ENCODE data around the gene VMP1. TPM values are rescaled to one million over a fixed set of nuclear protein-coding genes. Genes with fewer than 3 reads are reported as not detected.

Gene VMP1
- total and polyA plus RNA-seq, 4 donors = 92.5 to 249 (median 157) TPM

- H3K9ac ChIP-seq (ENCODE audit: insufficient read depth in 1 of 2, low read length in 2 of 2) = no peak overlapping the region
- H3K9me3 ChIP-seq (ENCODE audit: control insufficient read depth in 4 of 4, insufficient read depth in 3 of 4, low read length in 3 of 4) = peaks cover 0 to 2% (median 0%) of the 10 kb centered on the region in 4 donors
- no peak overlapping the region for H3K27ac ChIP-seq (ENCODE audit: low read depth in 1 of 2, low read length in 1 of 2)
- H3K27me3 ChIP-seq (ENCODE audit: control insufficient read depth in 3 of 3, insufficient read depth in 3 of 3, low read length in 2 of 3) = no peaks in the 10 kb centered on the region
- no peak for TF ChIP-seq CTCF (IDR thresholded peaks at IDR 0.05; ENCODE audit: control extremely low read depth, extremely low read depth)
- DNase-seq = no peak
- no peak overlapping the region for H3K4me3 ChIP-seq
- WGBS, 2 donors = 92 to 99% methylated on average over 2 of the region's 2 CpGs
- peaks cover 0 to 1% (median 0%) of the 10 kb centered on the region in 5 donors for H3K4me1 ChIP-seq (ENCODE audit: control insufficient read depth in 5 of 5, insufficient read depth in 5 of 5, low read length in 5 of 5)
- ATAC-seq (ENCODE audit: insufficient read depth, low FRiP score) = no peak
- H3K36me3 ChIP-seq (ENCODE audit: control insufficient read depth in 4 of 4, insufficient read depth in 4 of 4, low read length in 4 of 4) = peaks cover 3 to 27% (median 7%) of the 10 kb centered on the region in 4 donors
Observed at GRCh38 chr17:59775786-59776350, 68.4 kb downstream of the VMP1 start.

- WGBS, 2 donors = 98% methylated on average over 1 of the region's 1 CpG
- Histone ChIP-seq H3K4me3 (no peak overlapping the region), H3K27me3 (ENCODE audit: control insufficient read depth in 3 of 3, insufficient read depth in 3 of 3, low read length in 2 of 3) (no peaks in the 10 kb centered on the region), H3K36me3 (ENCODE audit: control insufficient read depth in 4 of 4, insufficient read depth in 4 of 4, low read length in 4 of 4) (peaks cover 3 to 27% (median 7%) of the 10 kb centered on the region in 4 donors), H3K9ac (ENCODE audit: insufficient read depth in 1 of 2, low read length in 2 of 2) (no peak overlapping the region), H3K4me1 (ENCODE audit: control insufficient read depth in 5 of 5, insufficient read depth in 5 of 5, low read length in 5 of 5) (peaks cover 0 to 1% (median 0%) of the 10 kb centered on the region in 5 donors), H3K9me3 (ENCODE audit: control insufficient read depth in 4 of 4, insufficient read depth in 3 of 4, low read length in 3 of 4) (peaks cover 0 to 2% (median 0%) of the 10 kb centered on the region in 4 donors), H3K27ac (ENCODE audit: low read depth in 1 of 2, low read length in 1 of 2) (no peak overlapping the region)
- DNase-seq = no peak
- no peak for TF ChIP-seq CTCF (IDR thresholded peaks at IDR 0.05; ENCODE audit: control extremely low read depth, extremely low read depth)
- no peak for ATAC-seq (ENCODE audit: insufficient read depth, low FRiP score)
Observed at GRCh38 chr17:59776577-59776976, 69.1 kb downstream of the VMP1 start.

GRCh38 chr17:59777033-59777432 is 69.6 kb downstream of the VMP1 start:
- 84 to 94% methylated on average over 3 of the region's 3 CpGs for WGBS, 2 donors
- Histone ChIP-seq H3K27ac (ENCODE audit: low read depth in 1 of 2, low read length in 1 of 2) (no peak overlapping the region), H3K9ac (ENCODE audit: insufficient read depth in 1 of 2, low read length in 2 of 2) (no peak overlapping the region), H3K4me3 (no peak overlapping the region), H3K9me3 (ENCODE audit: control insufficient read depth in 4 of 4, insufficient read depth in 3 of 4, low read length in 3 of 4) (peaks cover 0 to 2% (median 0%) of the 10 kb centered on the region in 4 donors), H3K36me3 (ENCODE audit: control insufficient read depth in 4 of 4, insufficient read depth in 4 of 4, low read length in 4 of 4) (peaks cover 3 to 27% (median 7%) of the 10 kb centered on the region in 4 donors), H3K4me1 (ENCODE audit: control insufficient read depth in 5 of 5, insufficient read depth in 5 of 5, low read length in 5 of 5) (peaks cover 0 to 1% (median 0%) of the 10 kb centered on the region in 5 donors), H3K27me3 (ENCODE audit: control insufficient read depth in 3 of 3, insufficient read depth in 3 of 3, low read length in 2 of 3) (no peaks in the 10 kb centered on the region)
- DNase-seq (no peak), ATAC-seq (ENCODE audit: insufficient read depth, low FRiP score) (no peak)
- TF ChIP-seq CTCF (IDR thresholded peaks at IDR 0.05; ENCODE audit: control extremely low read depth, extremely low read depth) = no peak

- H3K4me1 ChIP-seq (ENCODE audit: control insufficient read depth in 5 of 5, insufficient read depth in 5 of 5, low read length in 5 of 5) = peaks cover 0 to 11% (median 5%) of the 10 kb centered on the region in 5 donors
- H3K27ac ChIP-seq (ENCODE audit: low read depth in 1 of 2, low read length in 1 of 2) = no peak overlapping the region
- DNase-seq (no peak), ATAC-seq (ENCODE audit: insufficient read depth, low FRiP score) (no peak)
- peaks cover 3 to 26% (median 7%) of the 10 kb centered on the region in 4 donors for H3K36me3 ChIP-seq (ENCODE audit: control insufficient read depth in 4 of 4, insufficient read depth in 4 of 4, low read length in 4 of 4)
- no peak for TF ChIP-seq CTCF (IDR thresholded peaks at IDR 0.05; ENCODE audit: control extremely low read depth, extremely low read depth)
- 90 to 95% methylated on average over 4 of the region's 4 CpGs for WGBS, 2 donors
- peaks cover 0 to 2% (median 0%) of the 10 kb centered on the region in 4 donors for H3K9me3 ChIP-seq (ENCODE audit: control insufficient read depth in 4 of 4, insufficient read depth in 3 of 4, low read length in 3 of 4)
- H3K27me3 ChIP-seq (ENCODE audit: control insufficient read depth in 3 of 3, insufficient read depth in 3 of 3, low read length in 2 of 3) = no peaks in the 10 kb centered on the region
- no peak overlapping the region for H3K9ac ChIP-seq (ENCODE audit: insufficient read depth in 1 of 2, low read length in 2 of 2)
- H3K4me3 ChIP-seq = no peak overlapping the region
Observed at GRCh38 chr17:59778996-59779395, 71.5 kb downstream of the VMP1 start.

Data from lung (tissue), 12 donors.